ENCODE data around the gene GLA. TPM values are rescaled to one million over a fixed set of nuclear protein-coding genes. Genes with fewer than 3 reads are reported as not detected.

The GLA gene
- total RNA-seq, 1 donor from 2014 or later, result 28.1 TPM

Other genes with a start within 250 kb of the GLA start
- 0.23 to 0.92 TPM (median 0.37 TPM) in 3 replicates for gene DRP2, start 188.1 kb downstream of the GLA start, total RNA-seq
- gene TAF7L, start 116.6 kb downstream of the GLA start, total RNA-seq, result 0.21 to 0.39 TPM (median 0.30 TPM) in 3 replicates
- gene TIMM8A, start 59.2 kb downstream of the GLA start, total RNA-seq, result 9.2 to 12.9 TPM (median 11.0 TPM) in 3 replicates
- gene BTK, start 21.7 kb downstream of the GLA start, total RNA-seq, result not detected in 3 replicates
- 105 to 164 TPM (median 110 TPM) in 3 replicates for gene RPL36A, start 16.9 kb downstream of the GLA start, total RNA-seq
- gene HNRNPH2, start 297 bp upstream of the GLA start, total RNA-seq, result 52.4 to 64.2 TPM (median 52.9 TPM) in 3 replicates
- gene ARMCX4, start 77.5 kb upstream of the GLA start, total RNA-seq, result 13.3 to 15.4 TPM (median 15.2 TPM) in 3 replicates
- 36.0 to 46.1 TPM (median 36.7 TPM) in 3 replicates for gene ARMCX1, start 142.6 kb upstream of the GLA start, total RNA-seq
- gene ARMCX6, start 210.1 kb upstream of the GLA start, total RNA-seq, result 91.5 to 103 TPM (median 98.5 TPM) in 3 replicates
- gene ARMCX3, start 215.2 kb upstream of the GLA start, total RNA-seq, result 114 to 155 TPM (median 123 TPM) in 3 replicates

Data from chondrocyte (in vitro differentiated cells).